ENCODE data around the gene FAF1. TPM values are rescaled to one million over a fixed set of nuclear protein-coding genes. Genes with fewer than 3 reads are reported as not detected.
"Not testable (repeated sequence)": the region's sequence is repeated elsewhere in the genome, so short reads cannot be mapped to it uniquely, and the experiment has no call there.

Gene FAF1
- total and polyA plus RNA-seq, 9 of the 15 experiments (the other 6 are each of a cell fraction or from before 2014, with no cell fraction given), result 48.7 to 225 (median 118) TPM

- POLR2A ChIA-PET; FAIRE-seq; H3K4me2 ChIP-seq (ENCODE audit: insufficient read depth, low read length); H3K9me1 ChIP-seq (ENCODE audit: control insufficient read depth, insufficient read depth, low read length); H3K27me3 ChIP-seq (ENCODE audit: control insufficient read depth in 2 of 2, insufficient read depth in 2 of 2, low read length in 2 of 2); H3K9ac ChIP-seq (ENCODE audit: insufficient read depth in 1 of 2, low read depth in 2 of 2, low read length in 2 of 2); DNase-seq (ENCODE audit: extremely low read depth in 1 of 4, low spot score in 3 of 4); H4K20me1 ChIP-seq (replicated peaks; ENCODE audit: control insufficient read depth, insufficient read depth, low read length); H3K79me2 ChIP-seq (ENCODE audit: control insufficient read depth, insufficient read depth, low read length); BruUV-seq (replicated peaks); intact Hi-C loops (cut with micrococcal nuclease); H3K4me1 ChIP-seq (replicated peaks in 1 of 2; ENCODE audit: control insufficient read depth in 2 of 2, insufficient read depth in 2 of 2, low read length in 2 of 2); H3K9me3 ChIP-seq (replicated peaks; ENCODE audit: control insufficient read depth, insufficient read depth, low read depth, low read length); H3K4me3 ChIP-seq; CTCF ChIA-PET (ENCODE audit: low intra/inter-chr PET ratio); H3K27ac ChIP-seq (ENCODE audit: extremely low read depth, low read depth, low read length); H2AFZ ChIP-seq (ENCODE audit: low read depth, low read length); ATAC-seq; in situ Hi-C loops (cut with MboI): not testable (repeated sequence)
- peaks cover 28% of the 10 kb centered on the region; the same call in 2 of the 3 replicates for H3K36me3 ChIP-seq (ENCODE audit: control insufficient read depth, insufficient read depth, low read length)
- 100% methylated on average over 1 of the region's 3 CpGs for WGBS (ENCODE audit: insufficient coverage, low coverage, missing lambda C conversion rate)
These were observed 432.1 kb downstream of the FAF1 start for GRCh38 chr1:50527987-50528320.

- in situ Hi-C loops (cut with MboI), result no loop called here
- no peak for FAIRE-seq
- WGBS (ENCODE audit: insufficient coverage, low coverage, missing lambda C conversion rate), result 94% methylated on average over 3 of the region's 3 CpGs
- Histone ChIP-seq H3K4me1 (replicated peaks in 1 of 2; ENCODE audit: control insufficient read depth in 2 of 2, insufficient read depth in 2 of 2, low read length in 2 of 2) (no peaks in the 10 kb centered on the region), H3K4me2 (ENCODE audit: insufficient read depth, low read length) (no peak overlapping the region), H3K9ac (ENCODE audit: insufficient read depth in 1 of 2, low read depth in 2 of 2, low read length in 2 of 2) (no peak overlapping the region), H2AFZ (ENCODE audit: low read depth, low read length) (no peak overlapping the region), H4K20me1 (replicated peaks; ENCODE audit: control insufficient read depth, insufficient read depth, low read length) (no peaks in the 10 kb centered on the region), H3K36me3 (ENCODE audit: control insufficient read depth, insufficient read depth, low read length) (peaks cover 28% of the 10 kb centered on the region; the same call in 2 of the 3 replicates), H3K4me3 (no peak overlapping the region), H3K27ac (ENCODE audit: extremely low read depth, low read depth, low read length) (no peak overlapping the region), H3K9me1 (ENCODE audit: control insufficient read depth, insufficient read depth, low read length) (no peaks in the 10 kb centered on the region), H3K79me2 (ENCODE audit: control insufficient read depth, insufficient read depth, low read length) (no peaks in the 10 kb centered on the region), H3K9me3 (replicated peaks; ENCODE audit: control insufficient read depth, insufficient read depth, low read depth, low read length) (no peaks in the 10 kb centered on the region), H3K27me3 (ENCODE audit: control insufficient read depth in 2 of 2, insufficient read depth in 2 of 2, low read length in 2 of 2) (no peaks in the 10 kb centered on the region)
- POLR2A ChIA-PET, result no interaction called here
- ATAC-seq, result no peak
- no TSS peak for BruUV-seq (replicated peaks)
- intact Hi-C loops (cut with micrococcal nuclease), result no loop called here
- DNase-seq (ENCODE audit: extremely low read depth in 1 of 4, low spot score in 3 of 4), result no peak
- CTCF ChIA-PET (ENCODE audit: low intra/inter-chr PET ratio), result no interaction called here
- TF ChIP-seq ZNF644 (tag; IDR thresholded peaks at IDR 0.05; ENCODE audit: low read depth) (no peak), ZNF511 (CRISPR knock-in tag; IDR thresholded peaks at IDR 0.05) (no peak), SRSF1 (IDR thresholded peaks at IDR 0.05; ENCODE audit: low read depth, low read length) (no peak), GMEB1 (CRISPR knock-in tag; IDR thresholded peaks at IDR 0.05) (no peak), ELF4 (CRISPR knock-in tag; IDR thresholded peaks at IDR 0.05) (no peak), ESRRB (CRISPR knock-in tag; IDR thresholded peaks at IDR 0.05; ENCODE audit: borderline replicate concordance) (no peak), ZNF445 (CRISPR knock-in tag; IDR thresholded peaks at IDR 0.05; ENCODE audit: low read depth) (no peak), U2AF1 (optimal IDR thresholded peaks at IDR 0.05; ENCODE audit: low read depth, low read length) (no peak), E2F1 (CRISPR knock-in tag; IDR thresholded peaks at IDR 0.05) (no peak), ZNF79 (CRISPR knock-in tag; IDR thresholded peaks at IDR 0.05; ENCODE audit: low read depth) (no peak), MBD2 (IDR thresholded peaks at IDR 0.05; ENCODE audit: borderline replicate concordance, low read depth) (no peak), ZNF263 (CRISPR knock-in tag; IDR thresholded peaks at IDR 0.05; ENCODE audit: borderline replicate concordance) (no peak), ERF (CRISPR knock-in tag; IDR thresholded peaks at IDR 0.05) (no peak)
These were observed 432.6 kb downstream of the FAF1 start for GRCh38 chr1:50527249-50527986.

Data from K562 (cell line).